ENCODE measurements around the gene TMEM87A.
"Not testable (repeated sequence)": the region's sequence is repeated elsewhere in the genome, so short reads cannot be mapped to it uniquely, and the experiment has no call there.

Gene TMEM87A

GRCh38 chr15:42270551-42270950, 2.7 kb downstream of the TMEM87A start:
- DNase-seq: no peak

GRCh38 chr15:42267286-42267685, 5.9 kb downstream of the TMEM87A start:
- DNase-seq: no peak

DNA sequence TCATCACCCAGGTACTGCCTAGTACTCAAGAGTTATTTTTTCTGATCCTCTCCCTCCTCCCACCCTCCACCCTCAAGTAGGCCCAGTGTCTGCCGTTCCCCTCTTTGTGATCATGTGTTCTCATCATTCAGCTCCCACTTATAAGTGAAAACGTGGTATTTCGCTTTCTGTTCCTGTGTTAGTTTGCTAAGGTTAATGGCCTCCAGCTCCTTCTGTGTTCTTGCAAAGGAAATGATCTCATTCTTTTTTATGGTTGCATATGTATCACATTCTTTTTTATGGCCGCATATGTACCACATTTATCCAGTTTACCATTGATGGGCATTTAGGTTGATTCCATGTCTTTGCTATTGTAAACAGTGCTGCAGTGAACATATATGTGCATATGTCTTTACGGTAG, 8.4 kb downstream of the TMEM87A start:
- no peak for DNase-seq

DNA sequence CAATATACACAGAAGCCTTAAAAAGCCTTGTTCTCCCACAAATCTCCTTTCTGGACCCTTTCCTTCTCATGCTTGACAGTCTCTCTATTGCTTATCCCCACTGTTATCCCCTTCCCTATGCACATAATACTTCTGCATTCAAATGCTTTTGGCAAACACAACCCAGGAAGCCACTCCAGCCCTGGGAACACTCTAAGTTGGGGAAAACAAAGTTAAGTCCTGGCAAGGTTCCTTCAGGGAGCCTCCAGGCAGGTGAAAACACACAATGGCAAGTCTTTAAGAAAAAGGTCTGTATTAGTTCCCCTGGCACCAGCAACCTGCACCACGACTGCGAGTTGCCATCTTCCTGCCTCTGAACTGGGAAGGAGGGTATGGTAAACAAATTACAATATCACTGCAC, 19.9 kb downstream of the TMEM87A start:
- DNase-seq: no peak

DNA sequence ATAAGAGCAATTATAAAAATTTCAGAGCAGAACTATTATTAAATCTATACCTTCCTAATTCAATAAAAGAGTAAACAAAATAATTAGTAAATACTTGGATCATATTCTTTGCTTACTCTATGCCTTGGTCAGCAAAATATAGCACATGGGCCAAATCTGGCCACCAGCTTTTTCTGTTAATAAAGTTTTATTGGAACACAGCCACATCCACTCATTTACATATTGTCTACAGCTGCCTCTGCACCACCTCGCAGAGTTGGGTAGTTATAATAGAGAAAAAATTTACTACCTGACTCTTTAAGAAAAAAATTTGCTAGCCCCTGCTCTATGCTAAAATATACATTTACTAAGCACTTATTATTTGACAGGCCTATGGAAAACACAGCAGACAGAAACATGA, 32.4 kb downstream of the TMEM87A start:
- DNase-seq: no peak

DNA sequence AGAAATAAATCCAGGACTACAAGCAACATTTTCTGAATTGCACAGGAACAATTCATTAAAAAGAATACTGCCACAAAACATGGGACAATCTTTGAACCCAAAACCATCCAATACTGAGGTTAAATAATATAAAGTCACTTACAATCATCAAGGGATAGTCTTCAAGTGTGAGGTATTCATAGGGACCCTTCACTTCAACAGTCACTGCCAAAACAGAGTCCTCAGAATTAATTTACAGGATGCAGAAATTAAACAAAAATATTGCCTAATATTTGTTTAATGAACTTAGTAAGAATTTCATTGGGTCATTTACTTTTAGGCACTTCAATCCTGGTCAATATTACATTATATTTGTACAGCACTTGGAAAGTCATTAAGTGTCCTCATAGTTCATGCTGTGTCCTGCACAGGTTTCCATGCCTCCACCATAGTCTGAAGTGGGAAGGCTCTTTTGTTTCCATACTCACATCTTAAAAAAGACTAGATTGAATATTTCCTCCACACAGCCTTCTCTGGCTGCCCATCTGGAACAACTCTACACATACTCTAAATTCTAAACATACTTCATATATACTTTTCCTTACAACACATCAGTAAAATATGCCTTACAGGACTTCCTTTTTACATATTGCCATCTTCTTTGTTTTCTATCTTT, 33.6 kb downstream of the TMEM87A start:
- no peak for DNase-seq

GRCh38 chr15:42233107-42233506, 40.1 kb downstream of the TMEM87A start:
- DNase-seq: no peak

- no peak for DNase-seq
Observed at GRCh38 chr15:42232606-42233005, 40.6 kb downstream of the TMEM87A start.

DNA sequence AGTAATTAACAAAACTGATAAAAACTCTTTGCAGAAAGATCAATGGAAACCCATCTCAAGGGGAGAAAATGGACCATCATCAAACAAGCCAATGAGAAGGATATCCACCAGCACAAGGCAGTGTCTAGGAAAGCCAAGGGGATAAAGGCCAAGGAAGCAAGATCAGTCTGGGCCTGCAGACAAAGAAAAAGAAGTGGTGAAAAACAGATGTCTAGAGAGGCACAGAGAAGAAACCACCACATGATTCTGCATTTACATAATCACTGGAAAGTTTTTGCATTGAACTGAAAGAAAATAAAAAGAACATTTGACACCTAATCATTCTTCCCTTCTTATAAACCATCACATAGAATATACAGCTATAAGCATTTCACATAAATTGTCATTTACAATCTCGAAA, 42.1 kb downstream of the TMEM87A start:
- no peak for DNase-seq

DNA sequence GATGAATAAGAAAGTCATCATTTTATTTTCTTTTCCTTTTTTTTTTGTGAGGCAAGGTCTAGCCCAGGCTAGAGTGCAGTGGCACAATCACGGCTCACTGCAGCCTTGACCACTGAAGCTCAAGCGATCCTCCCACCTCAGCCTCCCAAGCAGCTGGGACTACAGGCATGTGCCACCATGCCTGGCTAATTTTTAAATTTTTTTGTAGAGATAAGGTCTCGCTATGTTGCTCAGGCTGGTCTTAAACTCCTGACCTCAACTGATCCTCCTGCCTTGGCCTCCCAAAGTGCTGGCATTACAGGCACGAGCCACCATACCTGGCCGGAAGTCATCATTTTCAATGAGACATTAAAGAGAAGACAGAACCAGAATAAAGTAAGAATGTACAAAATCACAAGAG, 44.3 kb downstream of the TMEM87A start:
- DNase-seq: not testable (repeated sequence)

DNA sequence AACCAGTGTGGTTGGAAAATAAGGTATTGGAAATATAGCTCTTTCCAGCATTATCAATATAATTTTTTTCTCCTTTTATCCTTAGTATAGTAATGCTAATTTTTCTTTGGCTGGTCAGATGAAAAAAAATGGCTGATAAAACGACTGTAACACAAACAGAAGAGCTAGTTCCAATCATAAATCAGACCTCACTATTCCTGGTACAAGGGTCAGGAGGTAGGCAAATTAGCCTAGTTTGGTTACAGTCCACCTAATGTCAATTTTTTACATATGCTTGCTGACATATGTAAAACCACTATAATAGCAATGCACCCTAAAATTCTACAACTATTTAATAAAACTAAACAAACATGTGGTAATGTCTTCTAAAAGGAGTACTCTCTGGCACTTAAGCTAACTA, 45.2 kb downstream of the TMEM87A start:
- DNase-seq: no peak

DNA sequence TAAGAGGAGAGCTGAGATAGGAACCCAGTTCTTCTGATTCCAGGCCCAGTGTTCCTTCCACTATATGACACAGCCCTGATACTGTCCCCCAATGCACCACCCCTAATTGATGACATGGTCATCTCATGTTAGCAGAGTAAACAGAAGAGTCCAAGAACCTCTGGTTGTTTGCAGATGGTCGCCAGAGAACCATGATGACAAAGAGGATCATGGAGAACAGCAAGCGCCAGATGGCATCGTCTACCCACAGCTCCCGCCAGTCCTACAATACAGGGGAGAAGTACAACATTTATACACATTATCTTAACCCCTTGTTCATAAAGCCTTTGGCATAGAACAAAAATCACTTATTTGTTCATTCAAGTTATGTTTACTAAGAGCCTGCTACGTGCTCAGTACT, 46.6 kb downstream of the TMEM87A start:
- no peak for DNase-seq

- DNase-seq: no peak
Observed at GRCh38 chr15:42220216-42220615, 53.0 kb downstream of the TMEM87A start.

GRCh38 chr15:42218953-42219592, 54.2 kb downstream of the TMEM87A start:
- peak; percentile 5 for DNase-seq

DNA sequence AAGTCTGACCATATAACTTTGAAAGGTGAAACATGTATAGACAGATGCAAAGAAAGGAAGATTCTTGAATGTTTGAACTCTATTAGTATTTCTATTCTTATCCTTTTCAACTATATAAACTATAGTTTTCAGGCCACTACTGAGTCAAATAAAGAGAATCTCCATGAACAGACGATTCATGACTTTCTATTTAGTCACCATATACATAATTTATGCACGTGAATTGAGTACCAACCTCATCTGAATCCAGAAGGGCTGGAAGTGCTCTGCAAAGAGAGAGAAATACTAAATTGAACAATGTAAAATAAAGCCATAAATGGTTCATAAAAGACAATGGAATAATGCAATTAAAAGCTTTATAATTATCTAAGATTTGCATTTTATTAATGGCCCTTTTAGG, 55.7 kb downstream of the TMEM87A start:
- DNase-seq: no peak

DNA sequence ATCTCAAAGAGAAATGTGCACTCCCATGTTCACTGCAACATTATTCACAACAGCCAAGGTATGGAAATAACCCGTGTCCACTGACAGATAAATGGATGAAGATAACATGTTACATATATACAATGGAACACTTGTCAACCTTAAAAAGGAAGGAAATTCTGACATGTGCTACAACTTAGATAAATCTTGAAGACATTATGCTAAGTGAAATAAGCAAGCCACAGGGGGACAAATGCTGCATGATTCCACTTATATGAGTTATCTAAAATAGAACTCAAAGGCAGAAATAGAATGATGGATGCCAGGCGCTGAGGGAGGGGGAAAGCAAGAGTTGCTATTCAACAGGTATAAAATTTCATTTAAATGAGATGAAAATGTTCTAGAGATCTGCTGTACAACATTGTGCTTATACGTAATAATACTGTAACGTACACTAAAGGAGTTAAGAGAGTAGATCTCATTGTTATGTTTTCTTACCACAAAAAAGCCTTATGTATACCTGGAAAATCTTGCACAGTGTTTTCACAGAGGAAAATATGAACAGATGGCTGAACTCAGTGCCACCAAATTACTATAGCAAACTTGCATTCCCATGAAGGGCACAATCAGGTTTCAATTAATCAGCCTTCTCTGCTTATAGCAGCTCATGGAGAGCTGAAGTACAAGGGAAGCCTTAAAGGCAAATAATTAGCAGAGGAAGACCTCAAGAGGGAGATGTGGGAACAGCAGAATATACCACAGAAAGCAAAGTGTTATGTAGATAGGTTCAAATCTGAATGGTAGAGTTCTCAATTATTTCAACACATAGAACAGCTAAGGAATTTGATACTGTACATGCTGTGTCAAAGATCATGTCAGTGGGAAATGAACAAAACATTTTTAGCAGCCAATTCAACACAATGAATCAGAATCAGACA, 57.1 kb downstream of the TMEM87A start:
- DNase-seq: no peak

GRCh38 chr15:42214600-42214999, 58.6 kb downstream of the TMEM87A start:
- no peak for DNase-seq

DNA sequence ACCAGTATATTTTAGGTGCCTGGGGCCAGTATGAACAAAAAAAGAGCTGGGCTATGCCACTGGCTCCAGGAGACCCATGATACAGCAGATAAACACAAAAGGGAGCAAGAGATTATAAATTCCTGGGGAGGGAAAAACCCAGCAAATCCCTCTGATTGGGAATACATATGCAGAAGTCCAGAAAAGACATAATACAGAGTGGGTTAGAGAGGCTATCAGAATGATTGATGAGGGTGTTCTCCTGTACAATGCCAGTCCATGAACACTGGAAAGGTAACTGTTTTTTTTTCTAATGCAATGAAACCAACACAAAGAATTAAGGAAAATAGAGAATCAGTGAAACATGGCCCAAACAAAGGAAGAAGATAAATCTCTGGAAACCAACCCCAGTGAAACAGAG, 59.7 kb downstream of the TMEM87A start:
- DNase-seq: no peak

DNA sequence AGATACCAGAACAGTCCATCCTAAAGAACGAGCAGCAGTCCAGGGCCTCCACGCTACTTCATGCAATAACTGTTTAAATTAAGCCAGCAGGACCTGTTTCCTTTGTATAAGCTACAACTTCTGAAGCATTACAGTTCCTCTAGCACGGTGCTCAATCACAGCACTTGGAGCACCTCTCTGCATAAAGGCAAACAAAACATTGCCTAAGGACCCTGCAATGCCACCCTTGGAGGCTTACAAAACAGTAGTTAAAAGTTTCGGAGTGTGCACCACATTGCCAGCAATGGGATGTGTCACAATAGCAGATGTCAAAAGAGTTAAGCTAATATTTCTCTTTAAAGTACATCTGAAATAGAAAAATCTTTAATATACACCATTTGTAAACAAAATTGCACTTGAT, 62.5 kb downstream of the TMEM87A start:
- no peak for DNase-seq

DNA sequence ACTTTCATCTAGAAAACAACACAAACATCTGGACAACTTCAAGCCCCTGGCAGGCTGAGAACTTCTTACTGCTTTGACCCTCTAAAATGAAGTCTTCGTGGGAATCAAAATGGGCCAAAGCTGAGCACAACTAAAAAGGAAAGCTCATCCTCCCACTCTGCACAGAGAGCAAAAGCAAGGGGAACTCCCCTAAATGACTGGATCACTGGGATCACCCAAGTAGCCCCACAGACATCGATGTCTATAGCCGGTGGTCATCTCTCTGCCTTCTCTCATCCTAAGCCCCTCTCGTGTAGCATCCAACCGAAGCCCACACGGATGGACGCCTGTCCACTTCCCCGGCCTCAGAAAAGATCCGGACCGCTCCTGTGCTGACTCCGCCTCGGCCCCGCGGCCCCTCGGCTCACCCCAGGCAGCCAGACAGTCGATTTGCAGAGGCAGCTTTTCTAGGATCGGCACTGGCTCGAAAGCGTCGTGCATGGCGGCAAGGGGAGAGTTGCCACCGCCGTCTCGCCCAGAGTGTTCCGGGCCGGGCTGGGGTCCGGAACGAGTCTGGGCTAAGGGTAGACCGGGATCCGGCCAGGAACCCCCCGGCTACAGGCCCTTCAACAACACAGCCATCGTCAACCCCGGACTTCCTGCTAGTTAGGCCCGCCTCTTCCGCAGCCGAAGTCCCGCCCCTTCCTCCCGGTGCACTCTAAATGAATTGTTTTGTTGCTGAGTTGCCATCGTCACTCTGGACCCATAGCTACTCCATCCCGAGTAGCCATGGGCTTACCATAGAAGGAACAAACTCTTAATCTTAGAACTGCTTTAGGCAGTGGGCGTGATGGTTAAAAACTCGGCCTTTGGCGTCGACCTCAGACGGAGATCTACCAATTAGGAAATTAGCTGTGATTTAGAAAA, 65.3 kb downstream of the TMEM87A start, which contains the start of gene VPS39:
TSS of gene VPS39 (minus strand) at position 631 of the 906 bp plus-strand sequence. CDS start at position 480, 151 bp downstream.
- peak; percentile 87 for DNase-seq

GRCh38 chr15:42206406-42206805, 66.8 kb downstream of the TMEM87A start:
- DNase-seq: no peak

GRCh38 chr15:42203891-42204290, 69.3 kb downstream of the TMEM87A start:
- DNase-seq: no peak

- no peak for DNase-seq
Observed at GRCh38 chr15:42202653-42203052, 70.6 kb downstream of the TMEM87A start.

Measured in suppressor macrophage treated with lipopolysaccharide for 4 hours (primary cell).